ENCODE data around the gene UCP3. TPM values are rescaled to one million over a fixed set of nuclear protein-coding genes. Genes with fewer than 3 reads are reported as not detected.

The UCP3 gene
- total and polyA plus RNA-seq, 2 of the 8 experiments (the other 6 are each of a cell fraction or from before 2014, with no cell fraction given), result 0.85 to 1.3 TPM

- H3K18ac ChIP-seq (ENCODE audit: extremely low read depth, low read length), result no peak overlapping the region
- no peak overlapping the region for H2BK120ac ChIP-seq (replicated peaks; ENCODE audit: low read depth, low read length)
- no peaks in the 10 kb centered on the region for H3K9me3 ChIP-seq (ENCODE audit: insufficient read depth in 2 of 2, low read depth in 1 of 2, low read length in 1 of 2)
- no peaks in the 10 kb centered on the region for H3K79me1 ChIP-seq (ENCODE audit: low read depth, low read length)
- no peak overlapping the region for H2BK20ac ChIP-seq (ENCODE audit: low read length)
- DNase-seq (ENCODE audit: low read depth in 1 of 2, low spot score in 2 of 2) (no peak), FAIRE-seq (no peak)
- H3K56ac ChIP-seq (replicated peaks; ENCODE audit: insufficient read length, low read depth, low read length), result no peak overlapping the region
- H2BK12ac ChIP-seq (ENCODE audit: low read depth, low read length), result no peak overlapping the region
- no peak overlapping the region for H3K27ac ChIP-seq (ENCODE audit: low read depth, low read length)
- no peaks in the 10 kb centered on the region for H3K4me1 ChIP-seq (replicated peaks in 1 of 4; ENCODE audit: control insufficient read depth in 3 of 4, insufficient read depth in 4 of 4, low read length in 3 of 4)
- no peak overlapping the region for H3K4me3 ChIP-seq (ENCODE audit: extremely low read depth in 1 of 4, insufficient read depth in 2 of 4, low read depth in 3 of 4, low read length in 4 of 4)
- H4K91ac ChIP-seq (replicated peaks; ENCODE audit: insufficient read length, low read length), result no peak overlapping the region
- WGBS, 2 experiments (ENCODE audit: extremely low coverage in 1 of 2, insufficient coverage in 1 of 2, insufficient read length in 1 of 2, insufficient replicate concordance in 2 of 2, low coverage in 1 of 2, low lambda C conversion rate in 2 of 2, missing lambda C conversion rate in 1 of 2), result 84% methylated on average over 6 of the region's 6 CpGs; no CpG with 5 or more reads in 1 of the 2 experiments
- no peak overlapping the region for H3K4me2 ChIP-seq (ENCODE audit: insufficient read depth in 1 of 2, low read depth in 2 of 2, low read length in 2 of 2)
- no peak overlapping the region for H2AK5ac ChIP-seq (ENCODE audit: low read depth, low read length)
- H3K14ac ChIP-seq (ENCODE audit: insufficient read length), result no peak overlapping the region
- H2AFZ ChIP-seq (ENCODE audit: low read length), result no peak overlapping the region
- no peaks in the 10 kb centered on the region for H3K23me2 ChIP-seq (ENCODE audit: low read depth, low read length)
- ChIA-PET CTCF (ENCODE audit: partially characterized antibody) (interaction anchor here (0.6 to 1.2 kb wide), 3 partner anchors 19 to 739 kb away, joined by 3 read pairs; no protein-coding TSS in a partner anchor), POLR2A (ENCODE audit: partially characterized antibody) (interaction anchor here (0.9 to 2.6 kb wide), 4 partner anchors 10 to 31 kb away, joined by 3 to 7 read pairs (median 4); no protein-coding TSS in a partner anchor)
- peaks cover 0 to 3% of the 10 kb centered on the region in 2 experiments for H4K20me1 ChIP-seq (replicated peaks in 1 of 2; ENCODE audit: control insufficient read depth in 1 of 2, insufficient read depth in 2 of 2, low read length in 2 of 2)
- H3K36me3 ChIP-seq (ENCODE audit: control insufficient read depth in 2 of 4, insufficient read depth in 4 of 4, low read length in 3 of 4), result no peaks in the 10 kb centered on the region; a peak in 1 of 8 replicates
- no peak overlapping the region for H2BK15ac ChIP-seq (ENCODE audit: low read length)
- H4K8ac ChIP-seq (ENCODE audit: extremely low read depth, insufficient read depth, low read length), result no peak overlapping the region
- no peak overlapping the region for H3K23ac ChIP-seq (ENCODE audit: insufficient read length)
- no peak overlapping the region; a peak in 1 of 7 replicates for H3K9ac ChIP-seq (replicated peaks in 1 of 4; ENCODE audit: extremely low read depth in 1 of 4, low read depth in 3 of 4, low read length in 3 of 4)
- no peak overlapping the region for H3K4ac ChIP-seq (replicated peaks; ENCODE audit: insufficient read length, low read depth, low read length)
- no peaks in the 10 kb centered on the region for H3K79me2 ChIP-seq (ENCODE audit: control insufficient read depth in 1 of 2, insufficient read depth in 2 of 2, low read length in 2 of 2)
- H3K27me3 ChIP-seq (replicated peaks in 1 of 4; ENCODE audit: control insufficient read depth in 3 of 4, extremely low read depth in 1 of 4, insufficient read depth in 3 of 4, low read length in 3 of 4), result no peaks in the 10 kb centered on the region
- no peak for TF ChIP-seq POLR2A (IDR thresholded peaks at IDR 0.05; ENCODE audit: control extremely low read depth in 1 of 2, low read depth in 2 of 2, low read length in 2 of 2)
- TF ChIP-seq TCF12 (IDR thresholded peaks at IDR 0.05; ENCODE audit: low read depth, low read length), result no peak
- no peak for TF ChIP-seq USF2 (IDR thresholded peaks at IDR 0.05; ENCODE audit: low read length)
- TF ChIP-seq CREB1 (IDR thresholded peaks at IDR 0.05), result no peak
- no peak for TF ChIP-seq CHD2 (IDR thresholded peaks at IDR 0.05; ENCODE audit: low read length)
- no peak overlapping the region for H4K5ac ChIP-seq (ENCODE audit: insufficient read length, low read depth, low read length)
- H2BK5ac ChIP-seq (ENCODE audit: low read depth, low read length), result no peak overlapping the region
Observed at GRCh38 chr11:74007691-74008372, 1.1 kb downstream of the UCP3 start.

Measured in H1 (cell line).